Ramos (cell line): ENCODE data around the gene PTPRCAP.
"Not testable (repeated sequence)": the region's sequence is repeated elsewhere in the genome, so short reads cannot be mapped to it uniquely, and the experiment has no call there.

Experiments
- in situ Hi-C: fragments of 300-500 bp; cut with MboI; formaldehyde crosslinking; loops from one replicate; pipeline ENCODE4 v1.14.3; 2022; ENCODE audit warnings: low sequenced_read_pairs; ENCODE audit not compliant: unreplicated experiment

The PTPRCAP gene

GRCh38 chr11:67437082-67437808 lies at the start of gene PTPRCAP:
TSS of gene PTPRCAP (minus strand) at chr11:67437682. CDS start at chr11:67437619, 63 bp downstream.
- in situ Hi-C loops, result no loop called here

GRCh38 chr11:67486481-67487195 lies 49.2 kb upstream of the PTPRCAP start:
- in situ Hi-C loops, result loop anchor here (10.0 kb wide), 1 partner anchor 202 kb away; the partner anchor contains the start of gene ANKRD13D

- in situ Hi-C loops, result loop anchor here (10.0 kb wide), 1 partner anchor 201 kb away; the partner anchor contains the start of gene ANKRD13D
Observed at GRCh38 chr11:67485873-67486361, 48.4 kb upstream of the PTPRCAP start.

GRCh38 chr11:67484847-67485311 lies 47.4 kb upstream of the PTPRCAP start:
- in situ Hi-C loops, result loop anchor here (10.0 kb wide), 1 partner anchor 200 kb away; the partner anchor contains the start of gene ANKRD13D

GRCh38 chr11:67483831-67484665 lies 46.6 kb upstream of the PTPRCAP start:
- in situ Hi-C loops, result loop anchor here (10.0 kb wide), 1 partner anchor 199 kb away; the partner anchor contains the start of gene ANKRD13D

- in situ Hi-C loops, result loop anchor here (10.0 kb wide), 1 partner anchor 198 kb away; the partner anchor contains the start of gene ANKRD13D
Observed at GRCh38 chr11:67482827-67483798, 45.6 kb upstream of the PTPRCAP start, which contains the start of gene AIP. TSS of gene AIP (plus strand) at chr11:67483026. CDS start at chr11:67483159, 133 bp downstream.

- in situ Hi-C loops, result loop anchor here (10.0 kb wide), 1 partner anchor 198 kb away; the partner anchor contains the start of gene ANKRD13D
Observed at GRCh38 chr11:67482275-67482826, 44.9 kb upstream of the PTPRCAP start.

GRCh38 chr11:67477344-67478050 lies 40.0 kb upstream of the PTPRCAP start:
- in situ Hi-C loops, result not testable (repeated sequence)

GRCh38 chr11:67476692-67477091 lies 39.2 kb upstream of the PTPRCAP start:
- in situ Hi-C loops, result not testable (repeated sequence)

GRCh38 chr11:67472882-67473281 lies 35.4 kb upstream of the PTPRCAP start:
- in situ Hi-C loops, result no loop called here

GRCh38 chr11:67470337-67471002 lies 33.0 kb upstream of the PTPRCAP start:
- in situ Hi-C loops, result no loop called here

GRCh38 chr11:67469508-67469811 lies 32.0 kb upstream of the PTPRCAP start:
- in situ Hi-C loops, result loop anchor here (10.0 kb wide), 1 partner anchor 65 kb away; the partner anchor contains the start of genes PPP1CA and TBC1D10C

GRCh38 chr11:67468759-67469507 lies 31.5 kb upstream of the PTPRCAP start, which contains the start of gene TMEM134:
TSS of gene TMEM134 (minus strand) at chr11:67469251. CDS start at chr11:67469192, 59 bp downstream.
- in situ Hi-C loops, result loop anchor here (10.0 kb wide), 1 partner anchor 64 kb away; the partner anchor contains the start of genes PPP1CA and TBC1D10C

GRCh38 chr11:67468456-67468758 lies 30.9 kb upstream of the PTPRCAP start:
- in situ Hi-C loops, result loop anchor here (10.0 kb wide), 1 partner anchor 64 kb away; the partner anchor contains the start of genes PPP1CA and TBC1D10C

- in situ Hi-C loops, result loop anchor here (10.0 kb wide), 1 partner anchor 63 kb away; the partner anchor contains the start of genes PPP1CA and TBC1D10C
Observed at GRCh38 chr11:67468056-67468455, 30.6 kb upstream of the PTPRCAP start.
